Panc1 (cell line): ENCODE results near the gene POLR2A.

Source experiments
- POLR2AphosphoS5 ChIP-seq: IDR thresholded peaks from 2 replicates; pipeline ENCODE4 v1.6.1; 2012; ENCODE audit warnings: mild to moderate bottlenecking, low read depth, low read length, moderate library complexity
- REST ChIP-seq, 2 experiments: IDR thresholded peaks; 2 replicates each; pipeline ENCODE4 v1.6.1; 2011 to 2012; ENCODE audit warnings: low read depth in 2 of 2, control low read depth in 1 of 2, low read length in 1 of 2, mild to moderate bottlenecking in 1 of 2, moderate library complexity in 1 of 2; ENCODE audit not compliant: insufficient read depth in 1 of 2
- SIN3A ChIP-seq: IDR thresholded peaks from 2 replicates; pipeline ENCODE4 v1.6.1; 2012; ENCODE audit warnings: low read depth, mild to moderate bottlenecking, low read length, moderate library complexity, borderline replicate concordance; ENCODE audit not compliant: insufficient read depth
- TF ChIP-seq, protein P1 (sequence below): fragments of 450-650 bp; IDR thresholded peaks from 2 replicates; pipeline ENCODE4 v1.5.1; 2017; ENCODE audit warnings: mild to moderate bottlenecking

- TF ChIP-seq REST (IDR thresholded peaks at IDR 0.05; ENCODE audit: insufficient read depth in 1 of 2, low read depth in 2 of 2, low read length in 1 of 2): no peak
- TF ChIP-seq, protein P1, sequence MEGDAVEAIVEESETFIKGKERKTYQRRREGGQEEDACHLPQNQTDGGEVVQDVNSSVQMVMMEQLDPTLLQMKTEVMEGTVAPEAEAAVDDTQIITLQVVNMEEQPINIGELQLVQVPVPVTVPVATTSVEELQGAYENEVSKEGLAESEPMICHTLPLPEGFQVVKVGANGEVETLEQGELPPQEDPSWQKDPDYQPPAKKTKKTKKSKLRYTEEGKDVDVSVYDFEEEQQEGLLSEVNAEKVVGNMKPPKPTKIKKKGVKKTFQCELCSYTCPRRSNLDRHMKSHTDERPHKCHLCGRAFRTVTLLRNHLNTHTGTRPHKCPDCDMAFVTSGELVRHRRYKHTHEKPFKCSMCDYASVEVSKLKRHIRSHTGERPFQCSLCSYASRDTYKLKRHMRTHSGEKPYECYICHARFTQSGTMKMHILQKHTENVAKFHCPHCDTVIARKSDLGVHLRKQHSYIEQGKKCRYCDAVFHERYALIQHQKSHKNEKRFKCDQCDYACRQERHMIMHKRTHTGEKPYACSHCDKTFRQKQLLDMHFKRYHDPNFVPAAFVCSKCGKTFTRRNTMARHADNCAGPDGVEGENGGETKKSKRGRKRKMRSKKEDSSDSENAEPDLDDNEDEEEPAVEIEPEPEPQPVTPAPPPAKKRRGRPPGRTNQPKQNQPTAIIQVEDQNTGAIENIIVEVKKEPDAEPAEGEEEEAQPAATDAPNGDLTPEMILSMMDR: no peak
- no peak for TF ChIP-seq POLR2AphosphoS5
- no peak for TF ChIP-seq SIN3A
Measured at GRCh38 chr17:7511108-7511507, 26.9 kb downstream of the POLR2A start.
